ENCODE measurements around the gene PCDHGA8.

GRCh38 chr5:141437221-141437620 is 44.8 kb downstream of the PCDHGA8 start:
- TF ChIP-seq RBAK (tag by site-specific recombination; IDR thresholded peaks at IDR 0.05) = no peak
- TF ChIP-seq ZNF561 (tag by site-specific recombination; IDR thresholded peaks at IDR 0.05; ENCODE audit: borderline replicate concordance) = no peak
- no peak for TF ChIP-seq CTCF (tag by site-specific recombination; IDR thresholded peaks at IDR 0.05)
- TF ChIP-seq SP2 (tag by site-specific recombination; IDR thresholded peaks at IDR 0.05) = no peak
- TF ChIP-seq ZNF274 (IDR thresholded peaks at IDR 0.05; ENCODE audit: low read length) = no peak
- TF ChIP-seq ZNF274 (tag by site-specific recombination; IDR thresholded peaks at IDR 0.05; ENCODE audit: borderline replicate concordance) = no peak
- no peak for TF ChIP-seq ZNF311 (tag by site-specific recombination; IDR thresholded peaks at IDR 0.05; ENCODE audit: borderline replicate concordance)
